HG03025 (cell line): ENCODE results near the gene NUAK2.

Source experiments
- ATAC-seq: cut with Tn5 transposase; IDR thresholded peaks from one replicate; pipeline ENCODE4 v1.9.1; 2021; ENCODE audit warnings: mild to moderate bottlenecking, moderate library complexity; ENCODE audit not compliant: unreplicated experiment, low FRiP score

The NUAK2 gene

DNA sequence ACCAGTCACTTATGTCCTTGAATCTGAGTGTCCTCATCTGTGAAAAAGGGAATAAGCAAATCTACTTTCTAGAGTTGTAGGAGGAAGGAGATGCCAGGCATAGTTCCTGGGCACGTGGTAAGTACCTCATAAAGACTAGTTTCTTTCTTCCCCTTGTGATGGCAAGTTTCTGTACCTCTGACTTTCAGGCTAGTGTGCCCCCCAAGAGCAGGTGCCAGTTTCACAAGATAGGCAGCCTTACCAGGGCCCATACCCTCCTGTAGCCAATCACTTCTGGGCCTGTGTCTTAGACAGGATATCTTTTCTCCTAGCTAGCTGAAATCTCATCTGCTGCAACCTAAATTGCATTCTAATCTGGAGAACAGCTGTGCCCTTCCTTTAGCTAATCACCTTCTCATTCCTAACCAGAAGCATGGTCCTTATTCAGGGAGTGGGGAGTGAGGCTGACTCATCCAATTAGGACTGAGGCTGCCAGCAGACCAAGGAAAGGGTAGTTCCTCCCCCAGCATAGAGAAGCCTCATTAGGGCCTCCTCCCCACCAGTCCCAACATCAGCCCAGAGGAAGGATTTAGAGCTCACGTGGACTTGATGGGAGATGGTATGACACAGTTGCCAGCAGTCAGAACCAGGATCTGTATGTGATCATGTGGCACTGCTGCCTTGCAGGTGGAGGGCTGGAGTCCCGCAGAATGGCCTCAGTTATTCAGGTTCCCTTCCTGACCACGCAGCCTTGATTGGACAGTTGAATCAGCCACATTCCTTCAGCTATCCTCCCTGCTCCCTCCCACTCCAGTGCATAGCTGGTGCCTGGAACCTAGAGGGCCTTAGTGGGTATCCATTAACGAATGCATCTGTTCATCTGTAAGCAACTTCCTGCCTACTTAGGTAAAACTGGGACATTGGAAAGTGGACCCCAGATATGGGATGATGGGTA lies 27.3 kb upstream of the NUAK2 start:
- no peak for ATAC-seq

- ATAC-seq = no peak
These were observed 25.5 kb upstream of the NUAK2 start for GRCh38 chr1:205346956-205347574.

GRCh38 chr1:205345761-205346160 lies 24.2 kb upstream of the NUAK2 start:
- no peak for ATAC-seq

DNA sequence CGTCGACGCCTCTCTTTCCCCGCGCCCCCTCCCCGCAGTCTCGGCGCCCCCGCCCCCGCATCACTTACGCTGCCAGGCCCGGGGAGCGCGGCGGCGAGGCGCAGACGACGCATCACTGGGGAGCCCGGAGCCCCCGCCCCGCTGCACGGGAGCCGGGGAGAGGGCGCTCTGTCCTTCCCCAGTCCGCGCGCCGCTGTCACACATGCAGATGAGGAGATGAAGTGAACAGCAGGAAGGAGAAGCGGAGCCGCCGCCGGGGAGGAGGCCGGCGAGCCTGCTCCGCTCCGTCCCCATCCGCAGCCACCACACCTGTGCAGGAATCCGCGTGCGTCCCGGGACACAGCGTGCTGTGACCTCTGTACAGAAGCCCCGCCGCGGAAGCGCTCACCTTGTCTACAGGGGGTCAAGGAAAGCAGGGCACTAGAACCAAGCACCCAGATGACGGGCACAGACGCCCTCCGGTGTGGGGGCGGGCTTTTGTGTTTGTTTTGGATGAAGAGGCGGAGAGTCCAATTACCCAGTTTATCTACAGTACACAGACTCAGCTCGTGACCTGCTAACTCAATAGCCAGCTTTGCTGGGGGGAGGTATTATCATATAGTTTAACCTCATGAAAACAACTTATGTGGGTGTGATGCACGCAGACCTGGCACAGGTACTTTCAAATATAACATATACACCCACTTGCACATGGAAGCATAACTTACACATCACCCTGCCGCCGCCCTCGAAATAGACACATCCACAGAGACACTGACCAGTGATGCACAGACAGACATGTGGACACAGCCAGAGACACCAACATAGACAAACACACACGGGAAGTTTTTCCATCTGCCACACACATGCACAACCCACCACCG lies 22.8 kb upstream of the NUAK2 start:
- no peak for ATAC-seq

DNA sequence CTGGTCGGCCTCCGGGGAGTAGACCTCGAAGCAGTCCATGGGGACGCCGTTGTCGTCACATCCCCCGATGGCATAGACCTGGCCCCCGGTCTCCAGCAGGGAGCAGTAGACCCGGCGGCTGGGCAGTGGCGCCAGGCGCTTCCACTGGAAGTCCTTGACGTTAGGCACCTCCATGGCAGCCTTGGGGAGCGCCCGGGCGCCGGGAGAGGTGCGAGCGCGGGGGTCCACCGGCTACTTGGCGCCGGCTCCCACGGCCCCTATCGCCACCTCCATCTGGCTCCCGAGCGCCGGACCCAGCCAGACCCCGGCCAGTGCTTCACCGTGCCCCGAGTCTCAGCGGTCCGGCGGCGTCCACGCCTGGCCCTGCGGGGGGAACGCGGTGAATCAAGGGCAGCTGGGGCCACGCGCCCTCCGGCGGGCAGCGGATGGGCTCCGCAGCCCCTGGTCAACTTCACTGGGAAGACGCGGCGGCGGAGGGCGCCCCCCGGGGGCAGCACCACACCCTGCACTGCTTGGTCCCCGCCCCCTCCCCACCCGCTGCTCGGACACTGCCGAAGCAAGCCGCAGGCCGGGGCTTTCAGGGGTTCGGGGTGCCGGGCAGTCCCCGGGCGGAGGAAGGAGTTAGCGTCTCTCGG lies 22.0 kb upstream of the NUAK2 start:
- ATAC-seq = no peak

GRCh38 chr1:205342986-205343385 lies 21.4 kb upstream of the NUAK2 start:
- no peak for ATAC-seq

DNA sequence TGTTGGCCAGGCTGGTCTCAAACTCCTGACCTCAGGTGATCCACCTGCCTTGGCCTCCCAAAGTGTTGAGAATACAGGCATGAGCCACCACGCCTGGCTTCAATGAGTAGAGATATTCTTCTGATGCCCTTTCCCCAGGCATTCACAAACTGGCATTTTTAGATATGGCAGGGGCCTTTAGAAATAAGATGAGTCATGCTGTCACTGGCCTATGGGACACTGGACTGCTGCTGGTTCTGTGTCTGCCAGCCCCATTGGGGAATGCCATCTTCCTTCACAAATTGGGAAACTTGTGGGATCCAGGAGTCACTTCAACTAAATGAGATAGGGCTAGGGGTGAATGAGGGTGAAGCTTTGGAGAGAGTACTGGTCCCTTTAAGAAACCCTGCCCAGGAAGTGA lies 19.1 kb upstream of the NUAK2 start:
- no peak for ATAC-seq

- no peak for ATAC-seq
These were observed 18.2 kb upstream of the NUAK2 start for GRCh38 chr1:205339717-205340116.

DNA sequence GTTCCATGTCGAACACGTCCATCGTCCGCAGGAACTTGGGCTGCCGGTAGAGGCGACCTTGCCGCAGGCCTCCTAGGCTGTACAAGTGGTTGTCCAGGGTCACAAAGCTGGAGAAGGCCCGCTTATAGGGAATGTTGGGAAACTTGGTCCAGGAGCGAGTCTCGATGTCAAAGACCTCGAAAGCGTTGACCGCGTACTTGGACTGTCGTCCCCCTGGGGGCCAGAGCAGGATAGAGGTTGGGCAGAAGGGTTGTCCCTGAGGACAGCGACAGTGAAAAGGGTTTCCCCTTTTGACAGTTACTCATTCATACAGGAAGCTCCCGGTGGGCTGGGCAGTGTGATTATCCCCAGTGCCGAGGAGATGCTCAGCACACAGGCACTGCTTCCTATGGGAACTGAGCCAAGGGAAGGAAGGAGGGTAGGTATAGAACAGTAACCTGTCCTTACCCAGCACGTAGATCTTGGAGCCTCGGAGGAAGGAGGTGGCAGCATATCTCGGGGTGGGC lies 17.7 kb upstream of the NUAK2 start:
- ATAC-seq = no peak

GRCh38 chr1:205338011-205338410 lies 16.5 kb upstream of the NUAK2 start:
- no peak for ATAC-seq

DNA sequence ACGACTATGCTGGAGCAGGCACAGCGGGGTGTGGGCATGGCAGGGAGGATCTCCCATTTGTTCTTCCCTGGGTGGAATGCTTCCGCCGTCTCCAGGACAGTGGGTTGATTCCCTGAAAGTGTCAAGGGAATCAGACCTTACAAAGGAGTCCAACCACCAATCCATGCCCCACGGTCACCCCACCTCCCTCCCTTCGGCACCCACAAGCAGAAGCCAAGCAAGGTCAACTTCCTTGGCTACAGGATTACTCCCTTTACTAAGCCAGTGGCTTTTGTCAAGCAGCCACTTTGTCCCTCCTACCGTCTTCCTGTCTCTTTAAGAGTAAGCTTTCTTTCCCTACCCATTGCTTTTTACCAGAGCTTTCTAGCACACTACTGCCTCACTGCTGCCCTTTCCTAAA lies 15.9 kb upstream of the NUAK2 start:
- no peak for ATAC-seq

DNA sequence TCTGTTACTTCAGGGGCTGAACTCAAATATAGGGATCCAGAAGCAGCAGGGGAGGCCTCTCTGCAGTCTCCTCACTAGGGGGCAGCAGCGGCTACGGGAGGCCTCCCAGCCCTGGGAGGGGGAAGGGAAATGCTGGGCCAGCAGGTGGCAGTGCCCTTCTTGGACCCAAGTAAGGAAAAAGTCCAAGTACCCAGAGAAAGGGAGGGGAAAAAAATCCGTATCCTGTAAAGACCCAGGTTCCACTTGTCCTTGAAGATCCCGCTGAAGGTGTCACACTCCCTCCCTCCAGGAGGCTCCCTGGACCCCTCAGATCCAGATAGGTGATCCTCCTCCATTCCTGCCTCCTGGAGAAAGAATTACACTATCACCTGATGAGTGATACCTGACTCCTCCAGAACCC lies 14.1 kb upstream of the NUAK2 start:
- no peak for ATAC-seq

DNA sequence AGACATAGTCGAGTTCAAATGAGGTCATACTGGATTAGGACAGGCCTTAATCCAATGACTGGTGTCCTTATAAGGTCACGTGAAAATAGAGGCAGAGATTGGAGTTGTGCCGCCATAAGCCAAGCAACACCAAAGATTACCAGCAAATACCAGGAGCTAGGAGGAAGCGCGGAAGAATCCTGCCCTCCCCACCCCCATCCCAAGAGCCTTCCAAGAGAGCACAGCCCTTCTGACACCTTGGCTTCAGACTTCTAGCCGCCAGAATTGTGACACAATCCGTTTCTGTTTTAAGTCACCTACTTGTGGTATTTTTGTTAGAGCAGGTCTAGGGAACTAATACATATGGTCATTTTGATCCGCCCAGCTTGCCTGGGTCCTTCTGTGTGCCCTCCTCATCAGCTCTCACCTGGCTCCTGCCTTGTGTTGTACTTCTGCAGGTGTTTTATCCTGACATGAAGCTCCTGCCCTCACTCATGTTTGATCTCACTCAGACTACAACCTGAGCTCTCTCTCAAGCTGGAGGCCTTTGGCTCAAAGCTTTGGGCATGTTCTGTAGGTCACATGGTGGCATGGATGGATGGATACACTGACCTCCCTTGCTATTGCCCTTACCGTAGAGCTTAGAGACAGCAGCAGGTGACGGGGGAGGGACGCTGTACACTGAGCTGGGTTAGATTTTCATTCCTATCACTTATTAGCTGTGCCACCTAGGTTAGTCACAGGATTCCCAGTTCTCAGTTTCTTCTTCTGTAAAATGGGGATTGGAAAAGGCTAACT lies 10.7 kb upstream of the NUAK2 start:
- no peak for ATAC-seq

DNA sequence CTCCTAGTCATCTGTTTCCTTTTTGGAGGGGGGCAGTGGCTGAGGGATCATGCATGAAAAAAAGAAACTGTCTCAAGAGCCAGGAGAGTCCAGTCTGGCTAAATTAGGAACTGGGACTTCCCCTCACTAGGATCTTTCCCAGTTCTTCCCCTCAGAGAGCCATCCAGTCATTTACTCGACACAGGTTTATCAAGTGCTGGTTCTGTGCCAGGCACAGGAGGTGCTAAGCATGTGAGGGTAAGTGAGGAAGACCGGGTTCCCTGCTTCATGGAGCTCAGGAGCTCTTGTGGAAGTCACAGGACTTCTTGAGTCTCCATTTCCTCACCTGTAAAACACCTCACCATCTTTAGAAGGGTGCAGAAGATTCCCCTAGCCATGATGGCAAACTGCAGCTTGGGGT lies 8.6 kb upstream of the NUAK2 start:
- no peak for ATAC-seq

DNA sequence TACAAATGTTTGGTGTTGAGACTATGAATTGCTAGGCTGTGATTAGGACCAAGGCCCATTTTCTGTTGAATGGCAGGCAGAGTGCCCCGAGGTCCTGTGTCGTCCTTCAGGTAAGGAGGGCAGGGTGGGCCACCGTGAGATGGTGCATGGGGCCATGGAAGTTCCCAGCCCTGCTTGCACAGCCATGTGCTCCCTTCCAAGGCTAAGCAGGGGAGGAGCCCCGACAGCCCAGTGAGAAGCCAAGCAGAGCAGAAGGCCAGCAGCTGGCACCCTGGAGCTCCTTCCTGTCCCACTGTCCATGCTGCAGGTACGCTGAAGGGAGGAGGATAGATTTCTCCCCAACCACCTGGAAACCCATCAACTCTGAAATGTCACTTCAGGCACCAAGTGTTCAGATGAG lies 8.2 kb upstream of the NUAK2 start:
- no peak for ATAC-seq

GRCh38 chr1:205328476-205328875 lies 6.9 kb upstream of the NUAK2 start:
- ATAC-seq = no peak

GRCh38 chr1:205326812-205327466 lies 5.4 kb upstream of the NUAK2 start:
- no peak for ATAC-seq

DNA sequence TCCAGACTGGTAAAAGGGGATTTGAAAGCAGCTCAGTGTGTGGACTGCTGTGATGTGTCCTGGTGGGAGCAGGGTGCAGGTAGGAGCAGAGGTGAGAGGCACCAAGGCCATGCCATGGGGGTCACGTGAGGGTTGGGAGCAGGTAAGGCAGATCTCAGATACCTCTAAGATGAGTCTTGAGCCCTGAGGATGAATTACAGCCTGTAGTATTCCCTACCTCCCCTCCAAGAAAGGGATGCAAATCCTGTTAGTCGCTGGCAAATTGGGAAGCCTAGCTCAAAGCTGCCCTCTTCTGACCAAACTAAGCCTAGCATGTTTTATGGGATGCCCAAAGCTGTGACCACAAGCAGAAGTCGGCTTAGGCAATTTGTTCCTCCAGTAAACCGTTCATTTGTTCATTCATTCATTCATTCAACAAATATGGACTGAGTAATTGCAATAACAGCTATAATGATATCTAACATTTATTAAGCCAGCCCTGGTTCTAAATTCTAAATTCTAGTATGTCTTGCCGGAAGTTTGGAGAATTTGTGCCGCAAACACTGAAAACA lies 3.9 kb upstream of the NUAK2 start:
- ATAC-seq = no peak

DNA sequence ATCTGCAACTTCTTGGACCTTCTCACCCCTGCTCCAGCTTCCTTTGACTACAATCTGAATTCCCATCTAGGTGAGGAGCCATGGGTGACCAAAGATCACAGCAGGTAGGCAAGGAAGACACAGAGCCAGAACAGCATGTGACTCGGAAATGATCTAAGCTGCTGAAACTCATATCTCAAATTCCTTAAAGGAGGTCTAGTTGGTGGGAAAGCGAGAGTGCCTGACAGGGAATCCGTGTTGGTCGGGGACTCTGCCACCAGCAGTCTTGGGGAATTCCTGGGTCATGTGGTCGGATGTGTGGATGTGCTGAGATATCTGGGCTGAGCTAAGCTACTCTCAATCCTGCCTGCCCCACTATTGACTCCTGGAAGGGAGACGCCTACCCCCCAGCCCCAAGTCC lies 3.2 kb upstream of the NUAK2 start:
- no peak for ATAC-seq
